CD14-positive monocyte (primary cell): ENCODE results near the gene SNX14. TPM values are rescaled to one million over a fixed set of nuclear protein-coding genes. Genes with fewer than 3 reads are reported as not detected.
A peak's percentile ranks its signal among the peaks of the same experiment; 100 is the strongest.
"Not testable (repeated sequence)": the region's sequence is repeated elsewhere in the genome, so short reads cannot be mapped to it uniquely, and the experiment has no call there.

Source experiments
- DNase-seq, 3 donors: peaks; one replicate each; pipeline ENCODE4 v3.0.0-alpha.2; 2011 to 2022
- H2AFZ ChIP-seq: 2 replicates; pipeline ENCODE4 v1.6.0; 2012; ENCODE audit warnings: mild to moderate bottlenecking, low read depth, low read length, inconsistent platforms; ENCODE audit not compliant: insufficient read depth, poor library complexity, severe bottlenecking
- H3K27ac ChIP-seq, 2 donors: 1 replicate in 1 of 2; 2 replicates in 1 of 2; pipeline ENCODE4 v1.5.1; 2012 to 2013; ENCODE audit warnings: low read length in 2 of 2, control low read depth in 1 of 2, inconsistent platforms in 1 of 2, low read depth in 1 of 2, mild to moderate bottlenecking in 1 of 2
- H3K27me3 ChIP-seq, 2 donors: one replicate each; pipeline versions ENCODE4 v1.6.0 to v1.6.1; 2011 to 2013; ENCODE audit warnings: low read length in 2 of 2; ENCODE audit not compliant: control insufficient read depth in 2 of 2, insufficient read depth in 2 of 2
- H3K36me3 ChIP-seq, 2 donors: replicated peaks in 1 of 2; 1 replicate in 1 of 2; 2 replicates in 1 of 2; pipeline versions ENCODE4 v1.5.1 to v1.6.1; 2012 to 2013; ENCODE audit warnings: low read length in 2 of 2, control low read depth in 1 of 2, inconsistent platforms in 1 of 2, mild to moderate bottlenecking in 1 of 2; ENCODE audit not compliant: insufficient read depth in 2 of 2, control insufficient read depth in 1 of 2
- H3K4me1 ChIP-seq, 2 donors: 1 replicate in 1 of 2; 2 replicates in 1 of 2; pipeline versions ENCODE4 v1.5.1 to v1.6.1; 2012 to 2013; ENCODE audit warnings: low read length in 2 of 2, control low read depth in 1 of 2, inconsistent platforms in 1 of 2, mild to moderate bottlenecking in 1 of 2, moderate library complexity in 1 of 2; ENCODE audit not compliant: insufficient read depth in 2 of 2, control insufficient read depth in 1 of 2
- H3K4me2 ChIP-seq: replicated peaks from 2 replicates; pipeline ENCODE3; 2012; ENCODE audit warnings: low read length, moderate library complexity, mild to moderate bottlenecking; ENCODE audit not compliant: poor library complexity, severe bottlenecking; ENCODE audit errors: extremely low read depth
- H3K4me3 ChIP-seq, 3 experiments: fragments of 200-600 bp in 1 of 3; sonication (generic) in 1 of 3; replicated peaks in 1 of 3; 1 replicate in 2 of 3; 2 replicates in 1 of 3; pipeline ENCODE4 v1.5.1; 2011 to 2013; ENCODE audit warnings: low read length in 3 of 3, mild to moderate bottlenecking in 3 of 3, control low read depth in 2 of 3, low read depth in 2 of 3, inconsistent platforms in 1 of 3, moderate library complexity in 1 of 3
- H3K79me2 ChIP-seq: 2 replicates; pipeline ENCODE4 v1.6.0; 2012; ENCODE audit warnings: mild to moderate bottlenecking, control low read depth, inconsistent platforms, low read length, moderate library complexity; ENCODE audit not compliant: insufficient read depth
- H3K9ac ChIP-seq: 2 replicates; pipeline ENCODE4 v1.6.0; 2017; ENCODE audit warnings: low read length, mild to moderate bottlenecking; ENCODE audit not compliant: insufficient read depth, poor library complexity, severe bottlenecking
- H3K9me3 ChIP-seq, 2 donors: replicated peaks in 1 of 2; 1 replicate in 1 of 2; 2 replicates in 1 of 2; pipeline versions ENCODE4 v1.5.1 to v1.6.1; 2012 to 2013; ENCODE audit warnings: low read length in 2 of 2, control low read depth in 1 of 2; ENCODE audit not compliant: control insufficient read depth in 1 of 2, insufficient read depth in 1 of 2
- H4K20me1 ChIP-seq: 2 replicates; pipeline ENCODE4 v1.6.0; 2012; ENCODE audit warnings: mild to moderate bottlenecking, low read length, control low read depth, moderate library complexity; ENCODE audit not compliant: insufficient read depth
- H3K27ac Mint-ChIP-seq, 7 donors: one replicate each; pipeline ENCODE4 v1.8.0; 2020; ENCODE audit warnings: mild to moderate bottlenecking in 7 of 7, mixed read lengths in 7 of 7, moderate library complexity in 6 of 7, inconsistent platforms in 2 of 7
- H3K27me3 Mint-ChIP-seq, 3 donors: one replicate each; pipeline ENCODE4 v1.8.0; 2021 to 2022; ENCODE audit warnings: low read depth in 3 of 3, mild to moderate bottlenecking in 3 of 3, mixed read lengths in 3 of 3, moderate library complexity in 3 of 3, inconsistent platforms in 1 of 3
- H3K36me3 Mint-ChIP-seq, 2 donors: one replicate each; pipeline ENCODE4 v1.8.0; 2020; ENCODE audit warnings: mixed read lengths in 2 of 2, inconsistent platforms in 1 of 2, mild to moderate bottlenecking in 1 of 2
- H3K4me1 Mint-ChIP-seq: one replicate; pipeline ENCODE4 v1.8.0; 2020; ENCODE audit warnings: mild to moderate bottlenecking, mixed read lengths
- H3K4me3 Mint-ChIP-seq, 2 donors: one replicate each; pipeline ENCODE4 v1.8.0; 2020; ENCODE audit warnings: mild to moderate bottlenecking in 2 of 2, mixed read lengths in 2 of 2, moderate library complexity in 1 of 2
- H3K9me3 Mint-ChIP-seq, 7 donors: one replicate each; pipeline ENCODE4 v1.8.0; 2020 to 2022; ENCODE audit warnings: mixed read lengths in 7 of 7, mild to moderate bottlenecking in 6 of 7, moderate library complexity in 6 of 7, inconsistent platforms in 2 of 7
- CTCF ChIP-seq: fragments of 200-600 bp; IDR thresholded peaks from one replicate; pipeline ENCODE4 v1.8.0; 2022; ENCODE audit warnings: antibody characterized with exemption, mild to moderate bottlenecking
- WGBS: methylation state at CpG from one replicate; pipeline ENCODE4 v1.1.5; 2013; ENCODE audit warnings: missing lambda C conversion rate; ENCODE audit not compliant: insufficient coverage; 5-methylcytosine and 5-hydroxymethylcytosine counted together
- intact Hi-C, 2 donors: fragments of 100-400 bp; cut with micrococcal nuclease; formaldehyde crosslinking; loops; one replicate each; pipeline versions ENCODE4 v1.15.0 to v1.15.1; 2023
- polyA plus RNA-seq, 3 donors: library from polyadenylated mRNA; depleted of rRNA in 1 of 3; unstranded in 2 of 3; stranded (reverse) in 1 of 3; fragments of 300-500 nt in 2 of 3; fragments of >200 nt in 1 of 3; fragmentation: Illumina TruSeq in 2 of 3; gene quantifications; 1 replicate in 2 of 3; 2 replicates in 1 of 3; pipeline ENCODE4 v1.2.3, GENCODE V29; 2012 to 2021

Gene SNX14
- polyA plus RNA-seq, 3 donors: 40.2 to 75.6 (median 73.3) TPM

- Mint-ChIP-seq H3K27me3 (no peaks in the 10 kb centered on the region), H3K9me3 (no peaks in the 10 kb centered on the region), H3K27ac (no peak overlapping the region), H3K4me3 (no peak overlapping the region), H3K4me1 (no peaks in the 10 kb centered on the region), H3K36me3 (peaks cover 41 to 50% of the 10 kb centered on the region in 2 donors)
- peak in 1 of 3 donors; percentile 14 for DNase-seq
- Histone ChIP-seq H4K20me1 (no peaks in the 10 kb centered on the region), H3K27ac (no peak overlapping the region), H3K9ac (no peak overlapping the region), H3K79me2 (no peaks in the 10 kb centered on the region), H3K9me3 (no peaks in the 10 kb centered on the region), H3K27me3 (no peaks in the 10 kb centered on the region), H3K4me1 (no peaks in the 10 kb centered on the region), H3K4me3 (no peak overlapping the region), H3K36me3 (peaks cover 48 to 74% of the 10 kb centered on the region in 2 donors), H2AFZ (no peak overlapping the region), H3K4me2 (no peak overlapping the region)
- TF ChIP-seq CTCF: peak; percentile 83
- no CpG with 5 or more reads among the region's 2 CpGs for WGBS
- intact Hi-C loops: no loop called here
These were observed 56.6 kb downstream of the SNX14 start for GRCh38 chr6:85537055-85537494.

- WGBS: 89% methylated on average over 1 of the region's 2 CpGs
- H3K4me1 Mint-ChIP-seq, H3K9me3 Mint-ChIP-seq, H3K27ac ChIP-seq, H3K27me3 ChIP-seq, H3K4me2 ChIP-seq, H3K9ac ChIP-seq, intact Hi-C loops, H3K4me3 ChIP-seq, H3K27me3 Mint-ChIP-seq, H4K20me1 ChIP-seq, H3K4me3 Mint-ChIP-seq, H3K9me3 ChIP-seq, H2AFZ ChIP-seq, H3K79me2 ChIP-seq, H3K4me1 ChIP-seq, DNase-seq: not testable (repeated sequence)
- H3K27ac Mint-ChIP-seq: peak overlapping the region in 1 of 7 donors; percentile 20
- H3K36me3 Mint-ChIP-seq: peaks cover 64 to 84% of the 10 kb centered on the region in 2 donors
- peaks cover 73 to 88% of the 10 kb centered on the region in 2 donors for H3K36me3 ChIP-seq
These were observed 69.4 kb downstream of the SNX14 start for GRCh38 chr6:85524281-85524680.
